GM12878 (cell line): ENCODE results near the gene ARHGAP26. TPM values are rescaled to one million over a fixed set of nuclear protein-coding genes. Genes with fewer than 3 reads are reported as not detected.

Experiments
- ATAC-seq: fragments of 200-7000 bp; cut with Tn5 transposase; 3 replicates; pipeline ENCODE4 v1.9.1; 2020; ENCODE audit warnings: mild to moderate bottlenecking, moderate library complexity
- BruUV-seq: library from RNA; stranded (reverse); fragments of 400-500 nt; replicated peaks from 2 replicates; lab custom pipeline; 2021; lab: Mats Ljungman, UMichigan
- CTCF ChIA-PET: fragments of 300-600 bp; sonication (Branson Sonifier 250); formaldehyde crosslinking; extraction: SDS; loops from one replicate; lab custom pipeline; 2021; ENCODE audit warnings: inconsistent platforms; lab: Yijun Ruan, JAX
- POLR2A ChIA-PET: fragments of 350-600 bp; formaldehyde crosslinking; extraction: SDS; loops from one replicate; lab custom pipeline; 2021; ENCODE audit warnings: inconsistent platforms; lab: Charles Lee
- RAD21 ChIA-PET: fragments of 300-600 bp; sonication (Branson Sonifier 250); formaldehyde crosslinking; loops from one replicate; lab custom pipeline; 2023; ENCODE audit warnings: antibody characterized with exemption; ENCODE audit not compliant: unreplicated experiment; lab: Charles Lee
- SMC1A ChIA-PET: fragments of 300-600 bp; sonication (Branson Sonifier 250); formaldehyde crosslinking; loops from one replicate; lab custom pipeline; 2023; ENCODE audit not compliant: unreplicated experiment, uncharacterized antibody; lab: Charles Lee
- DNase-seq: peaks from one replicate; pipeline ENCODE4 v3.0.0-alpha.2; 2011; ENCODE audit warnings: low read depth, low spot score
- FAIRE-seq: peaks from 3 replicates; lab custom pipeline; 2011; peaks lifted over from hg19 to GRCh38; lab: Jason Lieb, UNC
- H2AFZ ChIP-seq: 2 replicates; pipeline ENCODE4 v1.6.0; 2011; ENCODE audit warnings: low read depth, low read length, control low read depth; ENCODE audit not compliant: control insufficient read depth
- H3K27ac ChIP-seq: 2 replicates; pipeline ENCODE4 v1.5.1; 2011; ENCODE audit warnings: control low read depth; ENCODE audit not compliant: control insufficient read depth, insufficient read depth
- H3K27me3 ChIP-seq, 2 experiments: replicated peaks in 1 of 2; 2 replicates each; pipeline versions ENCODE4 v1.6.0 to v1.6.1; 2011; ENCODE audit warnings: low read length in 1 of 2; ENCODE audit not compliant: control insufficient read depth in 2 of 2, insufficient read depth in 2 of 2
- H3K36me3 ChIP-seq, 2 experiments: 2 replicates each; pipeline ENCODE4 v1.5.1; 2011; ENCODE audit warnings: low read length in 1 of 2; ENCODE audit not compliant: control insufficient read depth in 2 of 2, insufficient read depth in 2 of 2
- H3K4me1 ChIP-seq: 2 replicates; pipeline ENCODE4 v1.6.1; 2011; ENCODE audit warnings: mild to moderate bottlenecking, low read length, moderate library complexity, mixed read lengths; ENCODE audit not compliant: control insufficient read depth, insufficient read depth
- H3K4me2 ChIP-seq: 2 replicates; pipeline ENCODE4 v1.6.0; 2011; ENCODE audit warnings: control low read depth; ENCODE audit not compliant: control insufficient read depth, insufficient read depth
- H3K4me3 ChIP-seq: fragments of 200-600 bp; sonication (generic); 2 replicates; pipeline ENCODE4 v1.5.1; 2016
- H3K79me2 ChIP-seq: 2 replicates; pipeline ENCODE4 v1.6.0; 2011; ENCODE audit warnings: low read length; ENCODE audit not compliant: control insufficient read depth, insufficient read depth
- H3K9ac ChIP-seq: 2 replicates; pipeline ENCODE4 v1.8.0; 2011; ENCODE audit warnings: low read length, control low read depth, mixed read lengths; ENCODE audit not compliant: control insufficient read depth, insufficient read depth
- H3K9me3 ChIP-seq: replicated peaks from 3 replicates; pipeline ENCODE4 v1.5.1; 2011; ENCODE audit warnings: mild to moderate bottlenecking, low read length; ENCODE audit not compliant: control insufficient read depth, insufficient read depth
- H4K20me1 ChIP-seq: 2 replicates; pipeline ENCODE4 v1.6.0; 2011; ENCODE audit not compliant: control insufficient read depth, insufficient read depth
- ATF2 ChIP-seq: IDR thresholded peaks from 2 replicates; pipeline ENCODE4 v1.6.1; 2012; ENCODE audit warnings: low read length, inconsistent platforms
- BCLAF1 ChIP-seq: fragments of 450-650 bp; IDR thresholded peaks from 2 replicates; pipeline ENCODE4 v1.6.1; 2017; ENCODE audit warnings: antibody characterized with exemption, mild to moderate bottlenecking, moderate library complexity
- MXI1 ChIP-seq: fragments of 150-350 bp; IDR thresholded peaks from 2 replicates; pipeline ENCODE4 v1.6.1; 2011; ENCODE audit warnings: low read depth, mild to moderate bottlenecking, inconsistent platforms, low read length, improper control_type of control experiment
- RUNX3 ChIP-seq: IDR thresholded peaks from 2 replicates; pipeline ENCODE4 v1.6.1; 2012; ENCODE audit warnings: low read length, inconsistent platforms
- SPI1 ChIP-seq: IDR thresholded peaks from 2 replicates; pipeline ENCODE4 v1.6.1; 2011; ENCODE audit warnings: low read depth, mild to moderate bottlenecking, low read length, moderate library complexity, borderline replicate concordance; ENCODE audit not compliant: insufficient read depth
- TCF3 ChIP-seq: IDR thresholded peaks from 2 replicates; pipeline ENCODE4 v1.6.1; 2012; ENCODE audit warnings: low read depth, mild to moderate bottlenecking, low read length, borderline replicate concordance; ENCODE audit not compliant: insufficient read depth
- WGBS: methylation state at CpG from one replicate; pipeline ENCODE4 v1.1.6; 2016; ENCODE audit warnings: low lambda C conversion rate; ENCODE audit not compliant: insufficient replicate concordance, insufficient coverage; ENCODE audit errors: missing lambda C conversion rate; 5-methylcytosine and 5-hydroxymethylcytosine counted together
- in situ Hi-C: fragments of 300-500 bp; cut with MboI; formaldehyde crosslinking; loops from 9 replicates; pipeline ENCODE4 v1.14.3; 2018; ENCODE audit warnings: mixed read lengths
- intact Hi-C: fragments of 100-400 bp; cut with micrococcal nuclease; formaldehyde crosslinking; loops from one replicate; pipeline ENCODE4 v1.14.2; 2022; ENCODE audit not compliant: unreplicated experiment
- polyA plus RNA-seq, 11 experiments: library from polyadenylated mRNA; depleted of rRNA in 4 of 11; unstranded in 6 of 11; stranded (reverse) in 5 of 11; fragments of >200 nt; fragmentation: Nextera tagmentation in 4 of 11; fragmentation: Illumina TruSeq in 1 of 11; extraction: Ambion mirVana in 4 of 11; extraction: Trizol in 1 of 11; gene quantifications; 1 replicate in 1 of 11; 2 replicates in 10 of 11; pipeline versions ENCODE4 v1.2.1 to v1.2.3, GENCODE V29; 2011 to 2016; ENCODE audit warnings: inconsistent platforms in 2 of 11, missing spikeins in 2 of 11, low read depth in 1 of 11
- total RNA-seq, 4 experiments: library from RNA; depleted of rRNA in 3 of 4; stranded (reverse); fragments of >200 nt in 3 of 4; fragmentation: Illumina TruSeq in 1 of 4; extraction: Trizol in 1 of 4; gene quantifications; 2 replicates each; pipeline versions ENCODE4 v1.2.1 to v1.2.3, GENCODE V29; 2013 to 2021
- TF ChIP-seq, protein P1 (sequence below): fragments of 450-650 bp; formaldehyde crosslinking; IDR thresholded peaks from 2 replicates; pipeline ENCODE4 v1.4.0; 2020; ENCODE audit warnings: mild to moderate bottlenecking, moderate library complexity
- TF ChIP-seq, protein P2 (sequence below), 3 experiments: IDR thresholded peaks in 2 of 3; conservative IDR thresholded peaks in 1 of 3; 2 replicates each; pipeline ENCODE4 v1.5.1; 2011; ENCODE audit warnings: low read depth in 3 of 3, low read length in 3 of 3, mild to moderate bottlenecking in 3 of 3, control low read depth in 2 of 3, moderate library complexity in 2 of 3, inconsistent platforms in 1 of 3, mixed read lengths in 1 of 3; ENCODE audit not compliant: control insufficient read depth in 2 of 3, insufficient read depth in 1 of 3; ENCODE audit errors: extremely low read depth in 1 of 3

ARHGAP26 gene
- total and polyA plus RNA-seq, 10 of the 15 experiments (the other 5 are each of a cell fraction or from before 2014, with no cell fraction given) = 9.4 to 41.5 (median 19.3) TPM

DNA sequence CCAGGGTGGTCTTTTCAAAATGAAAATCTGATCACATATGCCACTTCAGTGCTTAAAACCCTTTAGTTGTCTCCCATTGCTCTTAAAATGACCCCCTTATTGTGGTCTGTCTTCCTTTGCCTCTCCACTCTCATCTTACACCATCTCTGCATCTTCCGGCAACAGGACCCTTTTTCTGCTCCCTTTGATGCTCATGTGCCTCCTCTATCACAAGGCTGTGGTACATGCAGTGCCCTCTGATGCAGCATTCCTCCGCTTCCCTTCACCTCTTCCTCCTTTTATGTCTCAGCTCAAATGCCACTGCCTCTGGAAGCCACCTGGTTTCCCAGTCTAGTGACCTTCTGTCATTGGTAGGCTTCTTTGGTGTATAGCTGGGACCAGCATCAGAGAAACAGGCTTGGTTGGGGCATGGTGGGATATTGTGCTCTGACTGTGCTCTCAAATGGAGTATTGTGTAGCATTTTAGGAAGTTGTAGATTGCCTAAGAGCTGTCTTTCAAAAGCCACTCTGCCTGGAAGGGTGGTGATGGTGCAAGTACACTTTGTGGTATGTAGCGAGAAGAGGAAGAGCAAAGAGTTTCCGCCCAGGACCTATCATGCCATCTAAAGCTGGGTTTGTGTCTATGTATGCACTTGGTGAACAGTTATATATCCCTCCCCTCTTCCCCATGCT, 28.1 kb downstream of the ARHGAP26 start (continued):
- TF ChIP-seq, protein P1, sequence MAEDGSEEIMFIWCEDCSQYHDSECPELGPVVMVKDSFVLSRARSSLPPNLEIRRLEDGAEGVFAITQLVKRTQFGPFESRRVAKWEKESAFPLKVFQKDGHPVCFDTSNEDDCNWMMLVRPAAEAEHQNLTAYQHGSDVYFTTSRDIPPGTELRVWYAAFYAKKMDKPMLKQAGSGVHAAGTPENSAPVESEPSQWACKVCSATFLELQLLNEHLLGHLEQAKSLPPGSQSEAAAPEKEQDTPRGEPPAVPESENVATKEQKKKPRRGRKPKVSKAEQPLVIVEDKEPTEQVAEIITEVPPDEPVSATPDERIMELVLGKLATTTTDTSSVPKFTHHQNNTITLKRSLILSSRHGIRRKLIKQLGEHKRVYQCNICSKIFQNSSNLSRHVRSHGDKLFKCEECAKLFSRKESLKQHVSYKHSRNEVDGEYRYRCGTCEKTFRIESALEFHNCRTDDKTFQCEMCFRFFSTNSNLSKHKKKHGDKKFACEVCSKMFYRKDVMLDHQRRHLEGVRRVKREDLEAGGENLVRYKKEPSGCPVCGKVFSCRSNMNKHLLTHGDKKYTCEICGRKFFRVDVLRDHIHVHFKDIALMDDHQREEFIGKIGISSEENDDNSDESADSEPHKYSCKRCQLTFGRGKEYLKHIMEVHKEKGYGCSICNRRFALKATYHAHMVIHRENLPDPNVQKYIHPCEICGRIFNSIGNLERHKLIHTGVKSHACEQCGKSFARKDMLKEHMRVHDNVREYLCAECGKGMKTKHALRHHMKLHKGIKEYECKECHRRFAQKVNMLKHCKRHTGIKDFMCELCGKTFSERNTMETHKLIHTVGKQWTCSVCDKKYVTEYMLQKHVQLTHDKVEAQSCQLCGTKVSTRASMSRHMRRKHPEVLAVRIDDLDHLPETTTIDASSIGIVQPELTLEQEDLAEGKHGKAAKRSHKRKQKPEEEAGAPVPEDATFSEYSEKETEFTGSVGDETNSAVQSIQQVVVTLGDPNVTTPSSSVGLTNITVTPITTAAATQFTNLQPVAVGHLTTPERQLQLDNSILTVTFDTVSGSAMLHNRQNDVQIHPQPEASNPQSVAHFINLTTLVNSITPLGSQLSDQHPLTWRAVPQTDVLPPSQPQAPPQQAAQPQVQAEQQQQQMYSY (CRISPR knock-in tag) = no peak
- TF ChIP-seq, protein P2, sequence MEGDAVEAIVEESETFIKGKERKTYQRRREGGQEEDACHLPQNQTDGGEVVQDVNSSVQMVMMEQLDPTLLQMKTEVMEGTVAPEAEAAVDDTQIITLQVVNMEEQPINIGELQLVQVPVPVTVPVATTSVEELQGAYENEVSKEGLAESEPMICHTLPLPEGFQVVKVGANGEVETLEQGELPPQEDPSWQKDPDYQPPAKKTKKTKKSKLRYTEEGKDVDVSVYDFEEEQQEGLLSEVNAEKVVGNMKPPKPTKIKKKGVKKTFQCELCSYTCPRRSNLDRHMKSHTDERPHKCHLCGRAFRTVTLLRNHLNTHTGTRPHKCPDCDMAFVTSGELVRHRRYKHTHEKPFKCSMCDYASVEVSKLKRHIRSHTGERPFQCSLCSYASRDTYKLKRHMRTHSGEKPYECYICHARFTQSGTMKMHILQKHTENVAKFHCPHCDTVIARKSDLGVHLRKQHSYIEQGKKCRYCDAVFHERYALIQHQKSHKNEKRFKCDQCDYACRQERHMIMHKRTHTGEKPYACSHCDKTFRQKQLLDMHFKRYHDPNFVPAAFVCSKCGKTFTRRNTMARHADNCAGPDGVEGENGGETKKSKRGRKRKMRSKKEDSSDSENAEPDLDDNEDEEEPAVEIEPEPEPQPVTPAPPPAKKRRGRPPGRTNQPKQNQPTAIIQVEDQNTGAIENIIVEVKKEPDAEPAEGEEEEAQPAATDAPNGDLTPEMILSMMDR (IDR thresholded peaks at IDR 0.05 in 2 of 3, conservative IDR thresholded peaks at IDR 0.05 in 1 of 3; ENCODE audit: control insufficient read depth in 2 of 3, extremely low read depth in 1 of 3, insufficient read depth in 1 of 3, low read depth in 3 of 3, low read length in 3 of 3) = no peak

DNA sequence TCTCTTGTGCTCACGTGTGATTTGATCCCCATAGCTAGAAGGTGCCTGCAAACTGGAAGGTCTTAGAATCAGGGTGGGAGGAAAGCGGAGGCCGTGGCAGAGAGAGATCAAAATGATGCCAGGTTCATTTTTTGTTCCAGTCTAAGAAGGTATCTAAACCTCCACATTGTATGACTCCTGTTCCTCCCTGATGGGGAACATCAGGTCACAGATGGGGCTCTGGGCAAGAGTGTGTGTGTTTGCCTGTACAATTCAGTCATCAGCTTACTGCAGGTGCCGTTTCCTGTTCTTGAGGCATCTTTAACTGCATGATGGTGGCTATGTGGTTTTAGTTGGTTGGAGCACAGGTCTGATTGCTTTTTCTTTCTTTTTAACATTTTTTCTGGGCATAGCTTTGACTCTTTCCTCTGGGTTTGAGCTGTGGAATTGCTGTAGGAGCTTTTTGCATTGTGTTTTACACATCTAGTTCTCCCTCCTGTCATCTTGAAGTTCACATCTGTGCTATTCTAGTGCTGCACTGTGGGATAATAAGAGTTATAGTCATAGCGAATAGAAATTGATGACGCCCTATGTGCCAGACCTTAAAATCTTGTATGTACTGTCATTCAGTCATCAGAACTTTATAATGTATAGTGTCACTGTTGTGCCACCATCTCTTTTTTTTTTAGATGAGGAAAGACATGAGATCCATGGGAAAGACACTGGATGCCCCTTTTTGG, 30.8 kb downstream of the ARHGAP26 start:
- H3K9me3 ChIP-seq = no peaks in the 10 kb centered on the region; the same call in 2 of the 3 replicates
- TF ChIP-seq ATF2 (no peak), RUNX3 (peak; percentile 48; the same call in 1 of the 2 replicates), TCF3 (0 out of 2 replicates have a peak, but pooled peaks have one; percentile 42), BCLAF1 (no peak), MXI1 (no peak), SPI1 (peak; percentile 43; the same call in 1 of the 2 replicates)

More for the DNA sequence above, 30.8 kb downstream of the ARHGAP26 start:
- Histone ChIP-seq H3K9ac (no peak overlapping the region), H4K20me1 (no peaks in the 10 kb centered on the region), H3K4me1 (peaks cover 9% of the 10 kb centered on the region), H3K27ac (0 out of 2 replicates have a peak overlapping the region, but pooled peaks have one; percentile 6), H3K4me3 (0 out of 2 replicates have a peak overlapping the region, but pooled peaks have one; percentile 24), H2AFZ (peak overlapping the region; percentile 6; the same call in 1 of the 2 replicates), H3K27me3 (no peaks in the 10 kb centered on the region), H3K36me3 (no peaks in the 10 kb centered on the region), H3K4me2 (peak overlapping the region; percentile 61), H3K79me2 (no peaks in the 10 kb centered on the region)
- peak; percentile 48 for DNase-seq
- ChIA-PET POLR2A (no interaction called here), RAD21 (interaction anchor here (1.0 kb wide), 1 partner anchor 60 kb away, joined by 3 read pairs; no protein-coding TSS in a partner anchor), SMC1A (interaction anchor here (1.3 kb wide), 1 partner anchor 24 kb away, joined by 3 read pairs; no protein-coding TSS in a partner anchor), CTCF (no interaction called here)
- FAIRE-seq = peak; percentile 65
- BruUV-seq = no TSS peak
- peak; percentile 90 for ATAC-seq
- intact Hi-C loops (no loop called here), in situ Hi-C loops (no loop called here)
- WGBS = 24% methylated on average over 6 of the region's 6 CpGs
